GM12878 (cell line): ENCODE results near the gene KIF21A. TPM values are rescaled to one million over a fixed set of nuclear protein-coding genes. Genes with fewer than 3 reads are reported as not detected.

Experiments used
- E4F1 ChIP-seq: fragments of 450-650 bp; IDR thresholded peaks from 2 replicates; pipeline ENCODE4 v1.6.1; 2018; ENCODE audit warnings: borderline replicate concordance, mild to moderate bottlenecking; ENCODE audit not compliant: partially characterized antibody
- EED ChIP-seq: sonication (generic); IDR thresholded peaks from 2 replicates; pipeline ENCODE4 v1.6.1; 2016; ENCODE audit warnings: antibody characterized with exemption, low read depth
- FOXK2 ChIP-seq: fragments of 450-650 bp; IDR thresholded peaks from 2 replicates; pipeline ENCODE4 v1.6.1; 2017; ENCODE audit warnings: mild to moderate bottlenecking, moderate library complexity
- IKZF2 ChIP-seq, 2 experiments: fragments of 450-650 bp; IDR thresholded peaks; 2 replicates each; pipeline ENCODE4 v1.6.1; 2017; ENCODE audit warnings: mild to moderate bottlenecking in 2 of 2, moderate library complexity in 2 of 2
- JUNB ChIP-seq: IDR thresholded peaks from 2 replicates; pipeline ENCODE4 v1.6.1; 2016; ENCODE audit warnings: antibody characterized with exemption, mild to moderate bottlenecking
- NFIC ChIP-seq: IDR thresholded peaks from 2 replicates; pipeline ENCODE4 v1.6.1; 2012; ENCODE audit warnings: low read depth, mild to moderate bottlenecking, inconsistent platforms, low read length, moderate library complexity
- PAX8 ChIP-seq: fragments of 450-650 bp; IDR thresholded peaks from 2 replicates; pipeline ENCODE4 v1.6.1; 2017; ENCODE audit warnings: mild to moderate bottlenecking, moderate library complexity
- SMAD1 ChIP-seq: fragments of 450-650 bp; IDR thresholded peaks from 2 replicates; pipeline ENCODE4 v1.6.1; 2018; ENCODE audit warnings: mild to moderate bottlenecking, low read depth; ENCODE audit not compliant: partially characterized antibody
- ZSCAN29 ChIP-seq: fragments of 450-650 bp; IDR thresholded peaks from 2 replicates; pipeline ENCODE4 v1.6.1; 2017; ENCODE audit warnings: mild to moderate bottlenecking, moderate library complexity
- polyA plus RNA-seq, 11 experiments: library from polyadenylated mRNA; depleted of rRNA in 4 of 11; unstranded in 6 of 11; stranded (reverse) in 5 of 11; fragments of >200 nt; fragmentation: Nextera tagmentation in 4 of 11; fragmentation: Illumina TruSeq in 1 of 11; extraction: Ambion mirVana in 4 of 11; extraction: Trizol in 1 of 11; gene quantifications; 1 replicate in 1 of 11; 2 replicates in 10 of 11; pipeline versions ENCODE4 v1.2.1 to v1.2.3, GENCODE V29; 2011 to 2016; ENCODE audit warnings: inconsistent platforms in 2 of 11, missing spikeins in 2 of 11, low read depth in 1 of 11
- total RNA-seq, 4 experiments: library from RNA; depleted of rRNA in 3 of 4; stranded (reverse); fragments of >200 nt in 3 of 4; fragmentation: Illumina TruSeq in 1 of 4; extraction: Trizol in 1 of 4; gene quantifications; 2 replicates each; pipeline versions ENCODE4 v1.2.1 to v1.2.3, GENCODE V29; 2013 to 2021
- TF ChIP-seq, protein P1 (sequence below): fragments of 450-650 bp; formaldehyde crosslinking; IDR thresholded peaks from 2 replicates; pipeline ENCODE4 v1.5.0; 2022; ENCODE audit warnings: mild to moderate bottlenecking, missing genetic modification characterization
- TF ChIP-seq, protein P2 (sequence below), 3 experiments: IDR thresholded peaks in 2 of 3; conservative IDR thresholded peaks in 1 of 3; 2 replicates each; pipeline ENCODE4 v1.5.1; 2011; ENCODE audit warnings: low read depth in 3 of 3, low read length in 3 of 3, mild to moderate bottlenecking in 3 of 3, control low read depth in 2 of 3, moderate library complexity in 2 of 3, inconsistent platforms in 1 of 3, mixed read lengths in 1 of 3; ENCODE audit not compliant: control insufficient read depth in 2 of 3, insufficient read depth in 1 of 3; ENCODE audit errors: extremely low read depth in 1 of 3

Gene KIF21A
- total and polyA plus RNA-seq, 10 of the 15 experiments (the other 5 are each of a cell fraction or from before 2014, with no cell fraction given) = 21.3 to 42.1 (median 24.5) TPM

DNA sequence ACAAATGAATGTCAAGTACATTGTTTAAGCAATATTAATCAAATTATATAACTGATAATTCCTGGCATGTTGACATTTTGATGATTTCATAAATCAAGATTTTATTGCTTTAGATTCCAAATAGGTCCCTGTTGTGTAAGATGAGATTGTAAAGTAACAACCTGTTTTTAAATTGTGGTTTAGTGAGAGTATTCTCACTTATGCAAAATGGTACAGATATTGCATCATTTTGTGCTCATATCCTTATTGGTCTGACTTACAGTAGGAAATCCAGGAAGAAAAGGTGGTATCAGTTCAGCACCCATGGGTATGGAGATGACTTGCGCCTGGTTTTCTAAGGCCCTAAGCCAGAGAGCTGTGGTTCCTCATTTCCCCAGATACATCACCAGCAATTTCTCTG is 165.5 kb downstream of the KIF21A start (continued):
- TF ChIP-seq, protein P1, sequence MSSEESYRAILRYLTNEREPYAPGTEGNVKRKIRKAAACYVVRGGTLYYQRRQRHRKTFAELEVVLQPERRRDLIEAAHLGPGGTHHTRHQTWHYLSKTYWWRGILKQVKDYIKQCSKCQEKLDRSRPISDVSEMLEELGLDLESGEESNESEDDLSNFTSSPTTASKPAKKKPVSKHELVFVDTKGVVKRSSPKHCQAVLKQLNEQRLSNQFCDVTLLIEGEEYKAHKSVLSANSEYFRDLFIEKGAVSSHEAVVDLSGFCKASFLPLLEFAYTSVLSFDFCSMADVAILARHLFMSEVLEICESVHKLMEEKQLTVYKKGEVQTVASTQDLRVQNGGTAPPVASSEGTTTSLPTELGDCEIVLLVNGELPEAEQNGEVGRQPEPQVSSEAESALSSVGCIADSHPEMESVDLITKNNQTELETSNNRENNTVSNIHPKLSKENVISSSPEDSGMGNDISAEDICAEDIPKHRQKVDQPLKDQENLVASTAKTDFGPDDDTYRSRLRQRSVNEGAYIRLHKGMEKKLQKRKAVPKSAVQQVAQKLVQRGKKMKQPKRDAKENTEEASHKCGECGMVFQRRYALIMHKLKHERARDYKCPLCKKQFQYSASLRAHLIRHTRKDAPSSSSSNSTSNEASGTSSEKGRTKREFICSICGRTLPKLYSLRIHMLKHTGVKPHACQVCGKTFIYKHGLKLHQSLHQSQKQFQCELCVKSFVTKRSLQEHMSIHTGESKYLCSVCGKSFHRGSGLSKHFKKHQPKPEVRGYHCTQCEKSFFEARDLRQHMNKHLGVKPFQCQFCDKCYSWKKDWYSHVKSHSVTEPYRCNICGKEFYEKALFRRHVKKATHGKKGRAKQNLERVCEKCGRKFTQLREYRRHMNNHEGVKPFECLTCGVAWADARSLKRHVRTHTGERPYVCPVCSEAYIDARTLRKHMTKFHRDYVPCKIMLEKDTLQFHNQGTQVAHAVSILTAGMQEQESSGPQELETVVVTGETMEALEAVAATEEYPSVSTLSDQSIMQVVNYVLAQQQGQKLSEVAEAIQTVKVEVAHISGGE (CRISPR knock-in tag) = no peak
- TF ChIP-seq ZSCAN29 (no peak), JUNB (peak; percentile 59), NFIC (peak; percentile 68), IKZF2 (IDR thresholded peaks at IDR 0.05) (peak in 1 of 2 experiments; percentile 21; a peak in 1 of 4 replicates), FOXK2 (no peak), PAX8 (no peak), SMAD1 (no peak), E4F1 (no peak), EED (peak; percentile 63)
- TF ChIP-seq, protein P2, sequence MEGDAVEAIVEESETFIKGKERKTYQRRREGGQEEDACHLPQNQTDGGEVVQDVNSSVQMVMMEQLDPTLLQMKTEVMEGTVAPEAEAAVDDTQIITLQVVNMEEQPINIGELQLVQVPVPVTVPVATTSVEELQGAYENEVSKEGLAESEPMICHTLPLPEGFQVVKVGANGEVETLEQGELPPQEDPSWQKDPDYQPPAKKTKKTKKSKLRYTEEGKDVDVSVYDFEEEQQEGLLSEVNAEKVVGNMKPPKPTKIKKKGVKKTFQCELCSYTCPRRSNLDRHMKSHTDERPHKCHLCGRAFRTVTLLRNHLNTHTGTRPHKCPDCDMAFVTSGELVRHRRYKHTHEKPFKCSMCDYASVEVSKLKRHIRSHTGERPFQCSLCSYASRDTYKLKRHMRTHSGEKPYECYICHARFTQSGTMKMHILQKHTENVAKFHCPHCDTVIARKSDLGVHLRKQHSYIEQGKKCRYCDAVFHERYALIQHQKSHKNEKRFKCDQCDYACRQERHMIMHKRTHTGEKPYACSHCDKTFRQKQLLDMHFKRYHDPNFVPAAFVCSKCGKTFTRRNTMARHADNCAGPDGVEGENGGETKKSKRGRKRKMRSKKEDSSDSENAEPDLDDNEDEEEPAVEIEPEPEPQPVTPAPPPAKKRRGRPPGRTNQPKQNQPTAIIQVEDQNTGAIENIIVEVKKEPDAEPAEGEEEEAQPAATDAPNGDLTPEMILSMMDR (IDR thresholded peaks at IDR 0.05 in 2 of 3, conservative IDR thresholded peaks at IDR 0.05 in 1 of 3; ENCODE audit: control insufficient read depth in 2 of 3, extremely low read depth in 1 of 3, insufficient read depth in 1 of 3, low read depth in 3 of 3, low read length in 3 of 3) = no peak
